Daoy (cell line): Measurements from ENCODE around the gene ACER3. TPM values are rescaled to one million over a fixed set of nuclear protein-coding genes. Genes with fewer than 3 reads are reported as not detected.
A peak's percentile ranks its signal among the peaks of the same experiment; 100 is the strongest.
"Not testable (repeated sequence)": the region's sequence is repeated elsewhere in the genome, so short reads cannot be mapped to it uniquely, and the experiment has no call there.

Experiments
- DNase-seq: peaks from one replicate; pipeline ENCODE4 v3.0.0-alpha.2; 2015; ENCODE audit warnings: low read depth
- total RNA-seq: library from RNA; depleted of rRNA; stranded (reverse); fragments of >200 nt; shearing (Covaris generic); gene quantifications from 2 replicates; pipeline ENCODE4 v1.2.3, GENCODE V29; 2014; rRNA removed

Gene ACER3
- total RNA-seq, result 8.3 and 10.8 TPM in 2 replicates

- DNase-seq, result peak; percentile 94
Observed at GRCh38 chr11:76860539-76861475, at the start of gene ACER3. Gene ACER3 (plus strand): TSS chr11:76860918. CDS start chr11:76860977, 59 bp downstream.

GRCh38 chr11:76811259-76811658 is 49.5 kb upstream of the ACER3 start:
- DNase-seq, result no peak

DNA sequence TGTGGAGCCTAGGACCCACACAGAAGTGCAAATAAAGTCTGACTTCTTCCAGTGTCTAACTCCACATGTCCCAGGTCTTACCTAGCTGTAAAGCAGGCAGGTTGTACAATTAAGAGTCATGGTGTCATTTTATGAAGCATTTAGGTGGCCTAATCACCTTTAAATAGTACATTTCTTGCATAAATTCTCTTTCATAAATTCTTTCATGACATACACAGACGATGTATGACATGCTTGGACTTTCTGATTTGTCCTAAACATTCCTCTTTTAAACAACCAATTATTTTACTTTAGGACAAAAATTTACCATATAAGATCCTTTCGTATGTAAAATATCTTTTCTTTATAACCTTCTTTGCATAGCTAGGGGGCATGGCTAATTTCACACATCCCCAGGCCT is 46.3 kb upstream of the ACER3 start:
- DNase-seq, result no peak

- DNase-seq, result not testable (repeated sequence)
Observed at GRCh38 chr11:76815678-76816077, 45.0 kb upstream of the ACER3 start.

GRCh38 chr11:76820184-76820566 is 40.5 kb upstream of the ACER3 start:
- DNase-seq, result no peak

DNA sequence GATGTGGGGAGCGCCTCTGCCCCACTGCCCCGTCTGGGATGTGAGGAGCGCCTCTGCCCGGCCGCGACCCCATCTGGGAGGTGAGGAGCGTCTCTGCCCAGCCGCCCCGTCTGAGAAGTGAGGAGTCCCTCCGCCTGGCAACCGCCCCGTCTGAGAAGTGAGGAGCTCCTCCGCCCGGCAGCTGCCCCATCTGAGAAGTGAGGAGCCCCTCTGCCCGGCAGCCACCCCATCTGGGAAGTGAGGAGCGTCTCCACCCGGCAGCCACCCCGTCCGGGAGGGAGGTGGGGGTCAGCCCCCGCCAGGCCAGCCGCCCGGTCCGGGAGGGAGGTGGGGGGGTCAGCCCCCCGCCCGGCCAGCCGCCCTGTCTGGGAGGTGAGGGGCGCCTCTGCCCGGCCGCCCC is 39.3 kb upstream of the ACER3 start:
- not testable (repeated sequence) for DNase-seq

DNA sequence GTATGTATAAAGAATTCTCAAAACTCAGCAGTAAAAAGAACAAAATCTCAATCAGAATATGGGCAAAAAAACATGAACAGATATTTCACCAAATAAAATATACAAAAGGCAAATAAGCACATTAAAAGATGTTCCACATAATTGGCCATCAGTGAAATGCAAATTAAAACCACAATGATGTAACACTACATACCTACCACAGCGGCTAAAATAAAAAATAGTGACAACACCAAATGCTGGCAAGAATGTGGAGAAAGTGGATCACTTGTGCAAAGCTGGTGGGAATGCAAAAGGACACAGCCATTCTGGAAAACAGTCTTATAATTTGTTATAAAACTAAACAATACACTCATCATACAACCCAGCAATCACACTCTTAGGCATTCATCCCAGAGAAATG is 38.3 kb upstream of the ACER3 start:
- DNase-seq, result no peak

GRCh38 chr11:76823481-76824028 is 37.2 kb upstream of the ACER3 start:
- DNase-seq, result peak; percentile 92

- DNase-seq, result peak; percentile 51
Observed at GRCh38 chr11:76824083-76824939, 36.4 kb upstream of the ACER3 start.

DNA sequence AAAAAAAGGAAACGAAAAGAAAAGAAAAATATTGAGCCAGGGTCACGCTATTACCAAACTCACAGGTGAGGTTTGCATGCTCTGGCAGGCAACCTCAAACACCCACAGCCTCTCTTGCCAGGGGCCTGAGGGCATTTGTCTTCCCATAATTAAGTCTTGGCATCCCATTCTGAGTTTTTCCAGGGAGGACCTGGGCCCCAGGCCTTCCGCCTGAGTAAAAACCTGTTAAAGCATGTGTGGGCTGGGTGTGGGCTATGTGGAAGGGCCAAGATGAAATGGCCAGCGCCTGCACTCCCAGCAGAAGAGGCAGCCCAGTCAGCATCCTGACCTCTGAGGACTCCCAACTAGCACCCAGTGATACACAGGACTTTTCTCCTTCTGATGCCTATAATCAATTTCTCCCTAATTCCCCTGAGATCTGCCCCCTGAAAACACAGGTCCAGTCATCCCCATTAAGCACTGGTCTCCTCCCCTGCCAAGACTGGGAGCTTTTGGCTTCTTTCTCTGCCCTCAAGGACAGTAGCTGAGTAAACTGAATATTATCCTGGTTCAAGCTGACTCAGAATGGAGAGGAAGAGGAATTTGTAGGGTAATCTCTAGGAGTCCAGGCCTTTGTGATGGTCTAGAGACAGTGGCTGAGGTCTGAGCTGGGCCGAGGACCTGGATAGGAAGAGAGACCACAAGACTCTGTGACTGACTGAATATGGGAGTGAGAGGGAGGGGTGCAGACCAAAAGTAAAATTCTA is 35.6 kb upstream of the ACER3 start:
- peak; percentile 39 for DNase-seq

- DNase-seq, result no peak
Observed at GRCh38 chr11:76825726-76826396, 34.9 kb upstream of the ACER3 start.

DNA sequence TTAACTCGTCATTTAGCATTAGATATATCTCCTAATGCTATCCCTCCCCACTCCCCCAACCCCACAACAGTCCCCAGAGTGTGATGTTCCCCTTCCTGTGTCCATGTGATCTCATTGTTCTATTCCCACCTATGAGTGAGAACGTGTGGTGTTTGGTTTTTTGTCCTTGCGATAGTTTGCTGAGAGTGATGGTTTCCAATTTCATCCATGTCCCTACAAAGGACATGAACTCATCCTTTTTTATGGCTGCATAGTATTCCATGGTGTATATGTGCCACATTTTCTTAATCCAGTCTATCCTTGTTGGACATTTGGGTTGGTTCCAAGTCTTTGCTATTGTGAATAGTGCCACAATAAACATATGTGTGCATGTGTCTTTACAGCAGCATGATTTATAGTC is 34.2 kb upstream of the ACER3 start:
- DNase-seq, result not testable (repeated sequence)

DNA sequence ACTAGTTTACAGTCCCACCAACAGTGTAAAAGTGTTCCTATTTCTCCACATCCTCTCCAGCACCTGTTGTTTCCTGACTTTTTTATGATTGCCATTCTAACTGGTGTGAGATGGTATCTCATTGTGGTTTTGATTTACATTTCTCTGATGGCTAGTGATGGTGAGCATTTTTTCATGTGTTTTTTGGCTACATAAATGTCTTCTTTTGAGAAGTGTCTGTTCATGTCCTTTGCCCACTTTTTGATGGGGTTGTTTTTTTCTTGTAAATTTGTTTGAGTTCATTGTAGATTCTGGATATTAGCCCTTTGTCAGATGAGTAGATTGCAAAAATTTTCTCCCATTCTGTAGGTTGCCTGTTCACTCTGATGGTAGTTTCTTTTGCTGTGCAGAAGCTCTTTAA is 33.7 kb upstream of the ACER3 start:
- not testable (repeated sequence) for DNase-seq

DNA sequence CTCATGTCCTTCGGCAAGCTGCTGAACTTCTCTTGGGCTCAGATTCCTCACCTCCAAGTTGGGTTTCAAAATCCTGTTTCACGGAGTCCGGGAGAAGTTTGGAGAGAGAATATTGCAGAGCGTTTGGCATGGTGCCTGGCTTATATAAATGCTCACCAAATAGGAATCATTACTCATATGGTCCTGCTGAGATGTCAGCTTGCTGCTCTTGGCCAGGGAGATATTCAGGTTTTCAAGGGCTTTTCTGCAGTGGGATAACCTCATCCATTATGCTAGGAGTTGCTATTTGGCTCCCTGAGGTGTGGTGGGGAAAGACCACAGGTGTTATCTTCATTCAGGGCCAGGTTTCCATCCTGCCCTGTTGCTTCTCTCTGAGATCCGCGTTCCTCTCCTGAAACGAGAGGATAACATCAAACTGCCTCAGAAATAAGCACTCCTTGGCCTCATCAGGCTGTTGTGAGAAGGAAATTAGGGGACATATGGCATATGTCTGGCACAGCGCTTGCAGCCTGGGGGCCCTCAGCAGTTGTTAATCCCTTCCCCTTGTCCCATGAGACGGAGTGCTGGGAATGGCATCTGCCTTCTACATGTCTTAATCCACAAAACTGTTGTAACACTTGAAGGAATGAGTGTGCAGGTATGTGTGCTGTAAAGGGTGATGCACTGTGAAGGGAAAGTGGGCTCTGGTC is 29.9 kb upstream of the ACER3 start:
- no peak for DNase-seq

DNA sequence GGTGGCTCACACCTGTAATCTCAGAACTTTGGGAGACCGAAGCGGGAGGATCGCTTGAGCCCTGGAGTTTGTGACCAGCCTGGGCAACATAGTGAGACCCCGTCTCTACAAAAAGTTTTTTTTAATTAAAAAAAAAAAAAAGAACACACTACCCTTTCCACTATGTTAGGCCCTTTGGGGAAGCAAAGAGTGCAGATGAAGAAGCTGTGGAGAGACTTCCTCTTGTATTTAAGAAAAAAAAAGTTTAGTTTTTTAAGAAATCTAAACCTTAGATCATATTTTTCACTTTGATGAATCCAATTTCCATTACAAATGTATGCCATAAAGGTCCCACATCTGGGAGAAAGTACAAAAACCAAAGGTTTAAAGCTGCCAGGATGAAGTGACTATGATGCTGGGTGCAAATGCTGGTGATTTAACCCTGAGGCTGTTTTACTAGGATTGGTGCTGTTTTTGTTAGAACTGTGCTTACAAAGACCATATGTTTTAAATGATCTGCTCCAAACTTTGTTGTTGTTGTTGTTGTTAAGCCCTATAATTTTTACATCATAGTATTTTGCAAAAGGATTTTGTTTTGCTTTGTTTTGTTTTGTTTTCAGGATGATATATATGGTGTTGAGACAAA is 28.9 kb upstream of the ACER3 start:
- DNase-seq, result no peak

GRCh38 chr11:76832361-76832760 is 28.4 kb upstream of the ACER3 start:
- no peak for DNase-seq

DNA sequence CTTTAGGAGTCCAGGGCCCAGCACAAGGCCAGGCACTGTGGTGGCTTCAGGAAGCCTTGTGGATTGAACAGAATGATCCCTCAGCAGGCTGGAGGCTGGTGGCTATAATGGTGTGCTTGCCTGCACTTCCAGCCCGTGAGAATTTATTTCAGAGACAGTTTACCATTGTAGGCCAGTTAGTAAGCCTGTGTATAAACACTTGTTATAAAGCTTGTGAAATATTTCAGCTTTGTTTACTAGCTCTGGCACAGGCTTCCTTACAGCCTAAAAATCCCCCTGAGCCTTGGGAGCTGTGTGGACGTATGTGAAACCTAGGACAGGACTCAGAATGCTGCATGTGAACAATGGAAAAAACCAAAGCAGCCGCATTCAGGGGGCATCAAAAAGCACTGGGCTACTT is 26.6 kb upstream of the ACER3 start:
- no peak for DNase-seq

GRCh38 chr11:76835036-76835435 is 25.7 kb upstream of the ACER3 start:
- DNase-seq, result no peak

- DNase-seq, result peak; percentile 62
Observed at GRCh38 chr11:76835928-76836612, 24.6 kb upstream of the ACER3 start.
